Measurements from ENCODE around the gene RAB1B.

Gene RAB1B

GRCh38 chr11:66227700-66228099 lies 40.7 kb upstream of the RAB1B start:
- Histone ChIP-seq H3K4me3 (ENCODE audit: extremely low read depth, insufficient read depth, low read length, poor library complexity, severe bottlenecking) (no peak overlapping the region), H3K4me1 (ENCODE audit: control insufficient read depth, insufficient read depth, low read length, poor library complexity, severe bottlenecking) (no peaks in the 10 kb centered on the region), H3K27ac (ENCODE audit: low read depth, low read length, severe bottlenecking) (no peak overlapping the region), H3K9me3 (ENCODE audit: control insufficient read depth, low read length) (no peaks in the 10 kb centered on the region), H3K36me3 (ENCODE audit: control insufficient read depth, insufficient read depth, low read length) (peaks cover 92% of the 10 kb centered on the region)
- 89 to 90% methylated on average over 4 to 5 of the region's 5 CpGs for WGBS, 2 experiments (ENCODE audit: insufficient coverage in 2 of 2)

GRCh38 chr11:66228521-66228920 lies 39.9 kb upstream of the RAB1B start:
- no peak overlapping the region for H3K4me3 ChIP-seq (ENCODE audit: extremely low read depth, insufficient read depth, low read length, poor library complexity, severe bottlenecking)
- H3K36me3 ChIP-seq (ENCODE audit: control insufficient read depth, insufficient read depth, low read length), result peaks cover 93% of the 10 kb centered on the region
- no peak overlapping the region for H3K27ac ChIP-seq (ENCODE audit: low read depth, low read length, severe bottlenecking)
- WGBS, 2 experiments (ENCODE audit: insufficient coverage in 2 of 2), result 79 to 82% methylated on average over 2 to 6 of the region's 6 CpGs
- no peaks in the 10 kb centered on the region for H3K9me3 ChIP-seq (ENCODE audit: control insufficient read depth, low read length)
- H3K4me1 ChIP-seq (ENCODE audit: control insufficient read depth, insufficient read depth, low read length, poor library complexity, severe bottlenecking), result no peaks in the 10 kb centered on the region

- Histone ChIP-seq H3K27ac (ENCODE audit: low read depth, low read length, severe bottlenecking) (no peak overlapping the region), H3K9me3 (ENCODE audit: control insufficient read depth, low read length) (no peaks in the 10 kb centered on the region), H3K36me3 (ENCODE audit: control insufficient read depth, insufficient read depth, low read length) (peaks cover 93% of the 10 kb centered on the region), H3K4me1 (ENCODE audit: control insufficient read depth, insufficient read depth, low read length, poor library complexity, severe bottlenecking) (no peaks in the 10 kb centered on the region), H3K4me3 (ENCODE audit: extremely low read depth, insufficient read depth, low read length, poor library complexity, severe bottlenecking) (no peak overlapping the region)
- WGBS, 2 experiments (ENCODE audit: insufficient coverage in 2 of 2), result 96% methylated on average over 6 of the region's 6 CpGs
Measured at GRCh38 chr11:66230156-66230555, 38.3 kb upstream of the RAB1B start.

GRCh38 chr11:66230978-66231377 lies 37.5 kb upstream of the RAB1B start:
- H3K36me3 ChIP-seq (ENCODE audit: control insufficient read depth, insufficient read depth, low read length), result peaks cover 95% of the 10 kb centered on the region
- no peaks in the 10 kb centered on the region for H3K4me1 ChIP-seq (ENCODE audit: control insufficient read depth, insufficient read depth, low read length, poor library complexity, severe bottlenecking)
- WGBS, 2 experiments (ENCODE audit: insufficient coverage in 2 of 2), result 95 to 96% methylated on average over 14 of the region's 14 CpGs
- H3K4me3 ChIP-seq (ENCODE audit: extremely low read depth, insufficient read depth, low read length, poor library complexity, severe bottlenecking), result no peak overlapping the region
- no peak overlapping the region for H3K27ac ChIP-seq (ENCODE audit: low read depth, low read length, severe bottlenecking)
- H3K9me3 ChIP-seq (ENCODE audit: control insufficient read depth, low read length), result no peaks in the 10 kb centered on the region

GRCh38 chr11:66231561-66231960 lies 36.9 kb upstream of the RAB1B start:
- whole genome bisulfite sequencing, 2 experiments (ENCODE audit: insufficient coverage in 2 of 2), result 87 to 90% methylated on average over 7 of the region's 7 CpGs
- H3K4me1 ChIP-seq (ENCODE audit: control insufficient read depth, insufficient read depth, low read length, poor library complexity, severe bottlenecking), result no peaks in the 10 kb centered on the region
- no peak overlapping the region for H3K4me3 ChIP-seq (ENCODE audit: extremely low read depth, insufficient read depth, low read length, poor library complexity, severe bottlenecking)
- H3K27ac ChIP-seq (ENCODE audit: low read depth, low read length, severe bottlenecking), result no peak overlapping the region
- H3K9me3 ChIP-seq (ENCODE audit: control insufficient read depth, low read length), result no peaks in the 10 kb centered on the region
- peaks cover 95% of the 10 kb centered on the region for H3K36me3 ChIP-seq (ENCODE audit: control insufficient read depth, insufficient read depth, low read length)

GRCh38 chr11:66232769-66233168 lies 35.7 kb upstream of the RAB1B start:
- whole genome bisulfite sequencing, 2 experiments (ENCODE audit: insufficient coverage in 2 of 2), result 85 to 91% methylated on average over 7 to 11 of the region's 11 CpGs
- H3K9me3 ChIP-seq (ENCODE audit: control insufficient read depth, low read length), result no peaks in the 10 kb centered on the region
- no peak overlapping the region for H3K27ac ChIP-seq (ENCODE audit: low read depth, low read length, severe bottlenecking)
- no peaks in the 10 kb centered on the region for H3K4me1 ChIP-seq (ENCODE audit: control insufficient read depth, insufficient read depth, low read length, poor library complexity, severe bottlenecking)
- H3K4me3 ChIP-seq (ENCODE audit: extremely low read depth, insufficient read depth, low read length, poor library complexity, severe bottlenecking), result no peak overlapping the region
- H3K36me3 ChIP-seq (ENCODE audit: control insufficient read depth, insufficient read depth, low read length), result peaks cover 91% of the 10 kb centered on the region

- Histone ChIP-seq H3K27ac (ENCODE audit: low read depth, low read length, severe bottlenecking) (no peak overlapping the region), H3K9me3 (ENCODE audit: control insufficient read depth, low read length) (no peaks in the 10 kb centered on the region), H3K4me1 (ENCODE audit: control insufficient read depth, insufficient read depth, low read length, poor library complexity, severe bottlenecking) (no peaks in the 10 kb centered on the region), H3K36me3 (ENCODE audit: control insufficient read depth, insufficient read depth, low read length) (peaks cover 91% of the 10 kb centered on the region), H3K4me3 (ENCODE audit: extremely low read depth, insufficient read depth, low read length, poor library complexity, severe bottlenecking) (no peak overlapping the region)
- 98 to 100% methylated on average over 5 of the region's 5 CpGs for WGBS, 2 experiments (ENCODE audit: insufficient coverage in 2 of 2)
Measured at GRCh38 chr11:66233301-66233700, 35.1 kb upstream of the RAB1B start.

GRCh38 chr11:66235141-66235540 lies 33.3 kb upstream of the RAB1B start:
- peaks cover 96% of the 10 kb centered on the region for H3K36me3 ChIP-seq (ENCODE audit: control insufficient read depth, insufficient read depth, low read length)

GRCh38 chr11:66237867-66238266 lies 30.6 kb upstream of the RAB1B start:
- Histone ChIP-seq H3K27ac (ENCODE audit: low read depth, low read length, severe bottlenecking) (no peak overlapping the region), H3K9me3 (ENCODE audit: control insufficient read depth, low read length) (no peaks in the 10 kb centered on the region), H3K36me3 (ENCODE audit: control insufficient read depth, insufficient read depth, low read length) (peaks cover 95% of the 10 kb centered on the region), H3K4me3 (ENCODE audit: extremely low read depth, insufficient read depth, low read length, poor library complexity, severe bottlenecking) (no peak overlapping the region), H3K4me1 (ENCODE audit: control insufficient read depth, insufficient read depth, low read length, poor library complexity, severe bottlenecking) (no peaks in the 10 kb centered on the region)
- WGBS, 2 experiments (ENCODE audit: insufficient coverage in 2 of 2), result 93 to 98% methylated on average over 5 to 6 of the region's 6 CpGs

More at GRCh38 chr11:66235141-66235540, 33.3 kb upstream of the RAB1B start:
- Histone ChIP-seq H3K27ac (ENCODE audit: low read depth, low read length, severe bottlenecking) (no peak overlapping the region), H3K9me3 (ENCODE audit: control insufficient read depth, low read length) (no peaks in the 10 kb centered on the region), H3K4me1 (ENCODE audit: control insufficient read depth, insufficient read depth, low read length, poor library complexity, severe bottlenecking) (no peaks in the 10 kb centered on the region), H3K4me3 (ENCODE audit: extremely low read depth, insufficient read depth, low read length, poor library complexity, severe bottlenecking) (no peak overlapping the region)
- 90 to 97% methylated on average over 9 of the region's 11 CpGs for WGBS, 2 experiments (ENCODE audit: insufficient coverage in 2 of 2)

GRCh38 chr11:66238786-66239413 lies 29.5 kb upstream of the RAB1B start:
- H3K9me3 ChIP-seq (ENCODE audit: control insufficient read depth, low read length), result no peaks in the 10 kb centered on the region
- peaks cover 93% of the 10 kb centered on the region for H3K36me3 ChIP-seq (ENCODE audit: control insufficient read depth, insufficient read depth, low read length)
- H3K27ac ChIP-seq (ENCODE audit: low read depth, low read length, severe bottlenecking), result no peak overlapping the region
- no peaks in the 10 kb centered on the region for H3K4me1 ChIP-seq (ENCODE audit: control insufficient read depth, insufficient read depth, low read length, poor library complexity, severe bottlenecking)
- H3K4me3 ChIP-seq (ENCODE audit: extremely low read depth, insufficient read depth, low read length, poor library complexity, severe bottlenecking), result no peak overlapping the region
- WGBS, 2 experiments (ENCODE audit: insufficient coverage in 2 of 2), result 93 to 97% methylated on average over 16 of the region's 17 CpGs

GRCh38 chr11:66239511-66239910 lies 28.9 kb upstream of the RAB1B start:
- Histone ChIP-seq H3K36me3 (ENCODE audit: control insufficient read depth, insufficient read depth, low read length) (peaks cover 93% of the 10 kb centered on the region), H3K4me1 (ENCODE audit: control insufficient read depth, insufficient read depth, low read length, poor library complexity, severe bottlenecking) (no peaks in the 10 kb centered on the region), H3K4me3 (ENCODE audit: extremely low read depth, insufficient read depth, low read length, poor library complexity, severe bottlenecking) (no peak overlapping the region), H3K9me3 (ENCODE audit: control insufficient read depth, low read length) (no peaks in the 10 kb centered on the region), H3K27ac (ENCODE audit: low read depth, low read length, severe bottlenecking) (no peak overlapping the region)
- WGBS, 2 experiments (ENCODE audit: insufficient coverage in 2 of 2), result 87 to 100% methylated on average over 3 of the region's 3 CpGs

Data from mesodermal cell (in vitro differentiated cells).